ENCODE measurements around the gene IPCEF1.

DNA sequence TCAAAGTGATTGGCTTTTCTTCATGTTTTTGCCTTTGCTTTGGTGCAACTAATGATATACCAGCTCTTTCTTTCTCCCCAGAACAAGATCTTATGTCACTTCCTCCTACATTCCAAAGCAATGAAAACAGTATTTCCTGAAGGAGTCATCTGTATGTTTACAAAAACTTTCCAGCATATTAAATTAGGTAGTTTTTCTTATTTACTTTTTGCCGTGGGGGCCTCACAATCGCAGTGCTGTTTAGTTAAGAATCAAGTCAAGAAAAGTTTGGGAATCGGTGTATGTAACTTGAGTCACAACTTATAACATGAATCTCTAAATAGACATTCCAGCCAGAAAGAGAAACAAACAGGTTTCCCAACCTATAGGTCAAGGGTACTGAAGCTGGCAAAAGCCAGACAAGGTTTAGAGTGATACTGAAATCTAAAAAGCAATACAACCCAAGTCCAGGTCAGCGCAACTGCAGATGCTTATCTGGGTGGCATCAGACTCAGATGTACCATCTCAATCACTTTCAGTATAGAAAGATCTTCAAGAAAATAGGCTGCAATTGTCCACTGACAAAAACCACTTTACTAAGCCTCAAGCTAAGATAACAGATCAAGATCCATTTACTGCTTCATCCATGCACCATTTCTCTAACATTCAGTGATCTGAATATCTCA is 63.6 kb downstream of the IPCEF1 start:
- TF ChIP-seq, protein P1, sequence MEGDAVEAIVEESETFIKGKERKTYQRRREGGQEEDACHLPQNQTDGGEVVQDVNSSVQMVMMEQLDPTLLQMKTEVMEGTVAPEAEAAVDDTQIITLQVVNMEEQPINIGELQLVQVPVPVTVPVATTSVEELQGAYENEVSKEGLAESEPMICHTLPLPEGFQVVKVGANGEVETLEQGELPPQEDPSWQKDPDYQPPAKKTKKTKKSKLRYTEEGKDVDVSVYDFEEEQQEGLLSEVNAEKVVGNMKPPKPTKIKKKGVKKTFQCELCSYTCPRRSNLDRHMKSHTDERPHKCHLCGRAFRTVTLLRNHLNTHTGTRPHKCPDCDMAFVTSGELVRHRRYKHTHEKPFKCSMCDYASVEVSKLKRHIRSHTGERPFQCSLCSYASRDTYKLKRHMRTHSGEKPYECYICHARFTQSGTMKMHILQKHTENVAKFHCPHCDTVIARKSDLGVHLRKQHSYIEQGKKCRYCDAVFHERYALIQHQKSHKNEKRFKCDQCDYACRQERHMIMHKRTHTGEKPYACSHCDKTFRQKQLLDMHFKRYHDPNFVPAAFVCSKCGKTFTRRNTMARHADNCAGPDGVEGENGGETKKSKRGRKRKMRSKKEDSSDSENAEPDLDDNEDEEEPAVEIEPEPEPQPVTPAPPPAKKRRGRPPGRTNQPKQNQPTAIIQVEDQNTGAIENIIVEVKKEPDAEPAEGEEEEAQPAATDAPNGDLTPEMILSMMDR (IDR thresholded peaks at IDR 0.05; ENCODE audit: poor library complexity, severe bottlenecking): no peak
- TF ChIP-seq RAD21 (conservative IDR thresholded peaks at IDR 0.05): no peak
- TF ChIP-seq, protein P2, sequence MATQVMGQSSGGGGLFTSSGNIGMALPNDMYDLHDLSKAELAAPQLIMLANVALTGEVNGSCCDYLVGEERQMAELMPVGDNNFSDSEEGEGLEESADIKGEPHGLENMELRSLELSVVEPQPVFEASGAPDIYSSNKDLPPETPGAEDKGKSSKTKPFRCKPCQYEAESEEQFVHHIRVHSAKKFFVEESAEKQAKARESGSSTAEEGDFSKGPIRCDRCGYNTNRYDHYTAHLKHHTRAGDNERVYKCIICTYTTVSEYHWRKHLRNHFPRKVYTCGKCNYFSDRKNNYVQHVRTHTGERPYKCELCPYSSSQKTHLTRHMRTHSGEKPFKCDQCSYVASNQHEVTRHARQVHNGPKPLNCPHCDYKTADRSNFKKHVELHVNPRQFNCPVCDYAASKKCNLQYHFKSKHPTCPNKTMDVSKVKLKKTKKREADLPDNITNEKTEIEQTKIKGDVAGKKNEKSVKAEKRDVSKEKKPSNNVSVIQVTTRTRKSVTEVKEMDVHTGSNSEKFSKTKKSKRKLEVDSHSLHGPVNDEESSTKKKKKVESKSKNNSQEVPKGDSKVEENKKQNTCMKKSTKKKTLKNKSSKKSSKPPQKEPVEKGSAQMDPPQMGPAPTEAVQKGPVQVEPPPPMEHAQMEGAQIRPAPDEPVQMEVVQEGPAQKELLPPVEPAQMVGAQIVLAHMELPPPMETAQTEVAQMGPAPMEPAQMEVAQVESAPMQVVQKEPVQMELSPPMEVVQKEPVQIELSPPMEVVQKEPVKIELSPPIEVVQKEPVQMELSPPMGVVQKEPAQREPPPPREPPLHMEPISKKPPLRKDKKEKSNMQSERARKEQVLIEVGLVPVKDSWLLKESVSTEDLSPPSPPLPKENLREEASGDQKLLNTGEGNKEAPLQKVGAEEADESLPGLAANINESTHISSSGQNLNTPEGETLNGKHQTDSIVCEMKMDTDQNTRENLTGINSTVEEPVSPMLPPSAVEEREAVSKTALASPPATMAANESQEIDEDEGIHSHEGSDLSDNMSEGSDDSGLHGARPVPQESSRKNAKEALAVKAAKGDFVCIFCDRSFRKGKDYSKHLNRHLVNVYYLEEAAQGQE (IDR thresholded peaks at IDR 0.05; ENCODE audit: borderline replicate concordance): no peak
- TF ChIP-seq EZH2 (IDR thresholded peaks at IDR 0.05; ENCODE audit: borderline replicate concordance, insufficient read depth, low read length, poor library complexity, severe bottlenecking): no peak
- TF ChIP-seq EP300 (conservative IDR thresholded peaks at IDR 0.05; ENCODE audit: poor library complexity, severe bottlenecking): no peak
- TF ChIP-seq POLR2AphosphoS5 (IDR thresholded peaks at IDR 0.05): no peak
- no peak for TF ChIP-seq TAF1 (IDR thresholded peaks at IDR 0.05; ENCODE audit: low read depth)
- TF ChIP-seq SMC3 (conservative IDR thresholded peaks at IDR 0.05; ENCODE audit: poor library complexity): no peak
- TF ChIP-seq MXI1 (conservative IDR thresholded peaks at IDR 0.05; ENCODE audit: poor library complexity, severe bottlenecking): no peak
